Heart right ventricle (tissue), 16 donors: ENCODE measurements around the gene ATXN7L1. TPM values are rescaled to one million over a fixed set of nuclear protein-coding genes. Genes with fewer than 3 reads are reported as not detected.

ENCODE experiments used
- ATAC-seq, 8 donors: fragments of 200-7000 bp; cut with Tn5 transposase; one replicate each; pipeline ENCODE4 v1.9.1; 2020; ENCODE audit warnings: mild to moderate bottlenecking in 8 of 8, moderate library complexity in 8 of 8, moderate number of reproducible peaks in 1 of 8
- DNase-seq, 2 donors: peaks; one replicate each; pipeline ENCODE4 v3.0.0-alpha.2; 2020
- H3K27ac ChIP-seq, 10 donors: fragments of 200-600 bp; sonication (generic) in 2 of 10; one replicate each; pipeline versions ENCODE4 v1.5.0 to v1.8.0; 2020 to 2022; ENCODE audit warnings: mild to moderate bottlenecking in 3 of 10
- H3K27me3 ChIP-seq, 7 donors: fragments of 200-600 bp; one replicate each; pipeline ENCODE4 v1.8.0; 2021 to 2022; ENCODE audit warnings: mild to moderate bottlenecking in 2 of 7
- H3K36me3 ChIP-seq, 9 donors: fragments of 200-600 bp; sonication (generic) in 1 of 9; one replicate each; pipeline versions ENCODE4 v1.5.0 to v1.8.0; 2020 to 2022; ENCODE audit warnings: mild to moderate bottlenecking in 2 of 9
- H3K4me1 ChIP-seq, 9 donors: fragments of 200-600 bp; sonication (generic) in 1 of 9; one replicate each; pipeline versions ENCODE4 v1.5.0 to v1.8.0; 2020 to 2022; ENCODE audit warnings: mild to moderate bottlenecking in 4 of 9
- H3K4me3 ChIP-seq, 10 donors: fragments of 200-600 bp; sonication (generic) in 2 of 10; one replicate each; pipeline versions ENCODE4 v1.5.0 to v1.8.0; 2020 to 2022; ENCODE audit warnings: mild to moderate bottlenecking in 7 of 10, moderate library complexity in 2 of 10
- H3K9me3 ChIP-seq, 11 donors: fragments of 200-600 bp in 10 of 11; sonication (generic) in 2 of 11; one replicate each; pipeline versions ENCODE4 v1.5.0 to v1.8.0; 2013 to 2022; ENCODE audit warnings: mild to moderate bottlenecking in 2 of 11, control low read depth in 1 of 11, moderate library complexity in 1 of 11
- WGBS, 2 donors: extraction: QIAGEN DNeasy Blood & Tissue Kit; methylation state at CpG; one replicate each; pipeline ENCODE4 v1.1.7; 2013; ENCODE audit warnings: inconsistent platforms in 1 of 2; 5-methylcytosine and 5-hydroxymethylcytosine counted together
- intact Hi-C, 10 donors: fragments of 100-400 bp; cut with DNase I; formaldehyde crosslinking; loops; one replicate each; pipeline versions ENCODE4 v1.11.1 to v1.14.2; 2022
- polyA plus RNA-seq, 2 donors: library from polyadenylated mRNA; stranded (reverse); fragments of 200-250 nt; gene quantifications; one replicate each; pipeline ENCODE4 v1.2.3, GENCODE V29; 2013
- total RNA-seq, 10 donors: library from RNA; stranded (reverse); fragmentation: NEBNext Ultra II Directional in 3 of 10; extraction: Animal tissue kit (Norgen Biotek cat#: 25700) in 3 of 10; gene quantifications; one replicate each; pipeline versions ENCODE4 v1.2.1 to v1.2.4, GENCODE V29; 2021 to 2023
- TF ChIP-seq, protein P1 (sequence below), 9 donors: fragments of 200-600 bp; sonication (generic) in 2 of 9; IDR thresholded peaks; one replicate each; pipeline versions ENCODE4 v1.5.0 to v1.8.0; 2021 to 2022; ENCODE audit warnings: antibody characterized with exemption in 9 of 9, mild to moderate bottlenecking in 5 of 9, moderate library complexity in 1 of 9
- donor health status: Arrhythmogenic right ventricular cardiomyopathy.
- donor health status: ischemic (EF 13 %, LVEDD 7.1; RV severe dilation, severe dysfunction).
- donor health status: healthy with polysubstance abuse.
- donor health status: DM: no; HTN: yes; CAD: no.
- donor health status: DM: no; HTN: no; CAD: no.
- donor health status: ischemic (EF 25% LVEDD 6.9; RV normal size, moderate dysfunction).
- donor health status: ischemic (EF 25% LVEDD 5.7; RV mildly dilated, moderate dysfunction).
- donor health status: healthy.
- donor health status: DM: yes; HTN: yes; CAD: no.
- donor health status: Ischemic cardiomyopathy.
- donor health status: ischemic (EF 35%, LVEDD 5.7; RV mildly dilated, moderate dysfunction).
- donor health status: nonischemic (EF 11% LVEDD 7.7; RV severe dilation, severe dysfunction).
- donor health status: DM: yes; HTN: yes; CAD: no.
- donor health status: PGD.
- donor health status: ischemic (EF 29% LVEDD 5.4; RV normal size, mild dysfunction).
- donor health status: nonischemic (EF 23%, LVEDD 6.1; RV moderate dilation, normal function).

ATXN7L1 gene
- total and polyA plus RNA-seq, 12 donors = 1.7 to 7.2 (median 5.4) TPM

DNA sequence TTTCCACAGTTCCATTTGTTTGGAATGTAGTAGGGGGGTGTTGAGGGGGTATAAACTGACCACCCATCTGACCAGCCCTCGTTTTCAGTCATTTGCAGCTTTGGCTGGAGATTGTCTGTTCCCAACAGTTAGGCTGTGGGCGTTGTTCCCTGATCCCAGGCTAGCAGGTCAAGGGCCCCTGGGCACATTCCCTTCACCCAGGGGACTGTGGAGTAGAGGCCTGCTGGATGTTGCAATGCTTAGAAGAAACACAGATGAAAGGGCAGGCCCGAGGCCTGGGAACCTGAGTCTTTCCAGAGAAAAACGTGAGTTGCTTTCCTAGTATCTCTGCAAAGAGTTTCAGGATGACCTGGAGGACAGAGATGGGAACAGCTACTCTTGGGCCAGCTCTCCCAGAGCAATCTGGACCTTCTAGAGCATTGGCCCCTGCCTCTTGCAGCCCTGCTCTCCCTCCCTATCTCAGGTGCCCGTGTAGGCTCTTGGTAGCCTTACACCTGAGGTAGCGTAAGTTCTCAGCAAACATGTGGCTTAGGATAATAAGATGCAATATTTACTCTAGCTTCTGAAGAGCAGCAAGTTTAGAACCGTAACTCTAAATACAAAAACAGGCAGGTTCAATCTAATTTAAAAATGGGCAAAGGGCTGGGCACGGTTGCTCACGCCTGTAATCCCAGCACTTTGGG is 195.8 kb downstream of the ATXN7L1 start:
- intact Hi-C loops = no loop called here
- Histone ChIP-seq H3K4me3 (no peak overlapping the region), H3K4me1 (peaks cover 0 to 64% (median 37%) of the 10 kb centered on the region in 9 donors), H3K9me3 (no peaks in the 10 kb centered on the region), H3K36me3 (no peaks in the 10 kb centered on the region), H3K27ac (peak overlapping the region in 4 of 10 donors; percentile 37 to 87 (median 50)), H3K27me3 (no peaks in the 10 kb centered on the region)
- peak; percentile 26 to 37 for DNase-seq
- ATAC-seq = peak in 6 of 8 donors; percentile 7 to 62 (median 26)
- 80 to 84% methylated on average over 9 of the region's 9 CpGs for WGBS, 2 donors
- TF ChIP-seq, protein P1, sequence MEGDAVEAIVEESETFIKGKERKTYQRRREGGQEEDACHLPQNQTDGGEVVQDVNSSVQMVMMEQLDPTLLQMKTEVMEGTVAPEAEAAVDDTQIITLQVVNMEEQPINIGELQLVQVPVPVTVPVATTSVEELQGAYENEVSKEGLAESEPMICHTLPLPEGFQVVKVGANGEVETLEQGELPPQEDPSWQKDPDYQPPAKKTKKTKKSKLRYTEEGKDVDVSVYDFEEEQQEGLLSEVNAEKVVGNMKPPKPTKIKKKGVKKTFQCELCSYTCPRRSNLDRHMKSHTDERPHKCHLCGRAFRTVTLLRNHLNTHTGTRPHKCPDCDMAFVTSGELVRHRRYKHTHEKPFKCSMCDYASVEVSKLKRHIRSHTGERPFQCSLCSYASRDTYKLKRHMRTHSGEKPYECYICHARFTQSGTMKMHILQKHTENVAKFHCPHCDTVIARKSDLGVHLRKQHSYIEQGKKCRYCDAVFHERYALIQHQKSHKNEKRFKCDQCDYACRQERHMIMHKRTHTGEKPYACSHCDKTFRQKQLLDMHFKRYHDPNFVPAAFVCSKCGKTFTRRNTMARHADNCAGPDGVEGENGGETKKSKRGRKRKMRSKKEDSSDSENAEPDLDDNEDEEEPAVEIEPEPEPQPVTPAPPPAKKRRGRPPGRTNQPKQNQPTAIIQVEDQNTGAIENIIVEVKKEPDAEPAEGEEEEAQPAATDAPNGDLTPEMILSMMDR (IDR thresholded peaks at IDR 0.05) = no peak

DNA sequence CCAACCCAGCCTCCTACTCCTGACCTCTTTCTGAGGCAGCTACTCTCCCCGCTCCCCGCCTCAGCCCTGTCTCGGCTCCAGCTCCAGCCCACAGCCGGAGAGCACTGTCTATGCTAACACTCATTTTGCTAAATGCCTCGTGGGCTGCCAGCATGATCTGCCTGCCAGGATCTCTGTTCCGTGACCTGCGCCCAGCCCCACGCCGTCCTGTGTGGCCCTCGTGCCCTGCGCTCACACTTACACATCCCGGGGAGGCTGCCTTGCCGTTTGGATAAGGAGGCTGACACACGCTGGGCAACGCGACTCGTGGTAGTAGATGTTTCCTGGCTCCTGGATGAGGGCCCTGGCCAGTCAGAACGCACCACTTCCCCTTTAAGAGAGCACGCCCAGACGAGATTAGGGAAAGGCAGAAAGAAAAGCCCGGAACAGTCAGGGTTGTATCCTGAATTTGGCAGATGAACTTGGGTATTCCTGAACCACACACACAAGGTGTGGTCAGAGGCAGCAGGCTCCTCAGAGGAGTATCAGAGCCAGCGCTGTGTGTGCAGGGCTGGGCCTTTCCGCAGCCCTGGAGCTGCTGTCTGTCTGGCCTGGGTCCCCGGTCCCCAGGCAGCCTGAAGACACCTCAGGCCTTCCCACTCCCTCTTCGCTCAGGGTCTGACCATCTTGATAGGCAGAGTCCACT is 197.4 kb downstream of the ATXN7L1 start:
- WGBS, 2 donors = 35 to 48% methylated on average over 25 of the region's 25 CpGs
- Histone ChIP-seq H3K9me3 (no peaks in the 10 kb centered on the region), H3K4me1 (peaks cover 0 to 79% (median 42%) of the 10 kb centered on the region in 9 donors), H3K4me3 (peak overlapping the region in 9 of 10 donors; percentile 21 to 58 (median 41)), H3K27me3 (no peaks in the 10 kb centered on the region), H3K27ac (peak overlapping the region in 8 of 10 donors; percentile 18 to 87 (median 44)), H3K36me3 (no peaks in the 10 kb centered on the region)
- TF ChIP-seq, protein P1 (IDR thresholded peaks at IDR 0.05) = no peak
- ATAC-seq = peak; percentile 69 to 93 (median 86)
- intact Hi-C loops = loop anchor here in 2 of 10 donors (10.0 kb wide), 2 partner anchors 66 to 196 kb away; partner anchors contain the start of gene ATXN7L1 (in 1 of the 2)
- peak; percentile 56 to 65 for DNase-seq

DNA sequence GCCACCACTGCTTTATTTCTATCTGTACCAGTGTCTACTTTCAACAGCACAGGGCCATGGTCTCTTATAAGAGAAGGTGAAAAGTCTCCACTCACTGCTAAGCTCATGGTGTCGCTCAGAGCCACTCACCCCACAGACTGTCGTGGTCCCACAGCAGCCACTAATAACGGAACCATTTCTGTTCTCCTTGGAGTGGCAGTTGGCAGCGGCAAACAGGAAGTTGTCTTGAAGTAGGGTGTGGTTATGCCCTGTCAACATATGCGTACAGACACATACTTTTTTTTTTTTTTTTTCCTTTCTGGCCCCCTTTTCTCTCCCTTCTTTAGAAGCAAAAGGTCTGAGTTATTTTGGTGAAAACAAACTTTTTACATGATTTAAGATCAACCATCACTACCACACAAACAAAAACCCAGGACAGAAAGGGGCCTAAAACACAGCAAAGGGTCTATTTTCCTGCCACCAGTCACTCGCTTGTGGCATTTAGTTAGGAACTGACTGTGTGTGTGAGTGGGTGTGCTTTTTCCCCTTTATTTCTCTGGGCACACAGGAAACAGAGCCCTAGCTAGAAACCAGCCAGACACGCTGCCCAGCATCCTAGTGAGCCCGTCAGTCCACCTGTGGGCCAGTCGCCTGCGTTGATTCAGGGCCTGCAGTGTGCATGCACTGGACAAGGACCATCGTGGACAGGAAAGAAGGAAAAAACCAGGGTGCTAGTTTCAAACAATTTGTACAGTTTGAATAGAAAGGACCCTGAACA is 198.4 kb downstream of the ATXN7L1 start:
- Histone ChIP-seq H3K4me1 (peaks cover 0 to 87% (median 49%) of the 10 kb centered on the region in 9 donors), H3K9me3 (no peaks in the 10 kb centered on the region), H3K36me3 (no peaks in the 10 kb centered on the region), H3K27me3 (no peaks in the 10 kb centered on the region), H3K4me3 (peak overlapping the region in 8 of 10 donors; percentile 23 to 58 (median 42)), H3K27ac (peak overlapping the region in 5 of 10 donors; percentile 18 to 87 (median 27))
- WGBS, 2 donors = 75 to 86% methylated on average over 11 of the region's 11 CpGs
- ATAC-seq = peak in 3 of 8 donors; percentile 31 to 59 (median 32)
- TF ChIP-seq, protein P1 (IDR thresholded peaks at IDR 0.05) = no peak
- intact Hi-C loops = loop anchor here in 2 of 10 donors (10.0 kb wide), 2 partner anchors 67 to 197 kb away; partner anchors contain the start of gene ATXN7L1 (in 1 of the 2)
- DNase-seq = no peak

DNA sequence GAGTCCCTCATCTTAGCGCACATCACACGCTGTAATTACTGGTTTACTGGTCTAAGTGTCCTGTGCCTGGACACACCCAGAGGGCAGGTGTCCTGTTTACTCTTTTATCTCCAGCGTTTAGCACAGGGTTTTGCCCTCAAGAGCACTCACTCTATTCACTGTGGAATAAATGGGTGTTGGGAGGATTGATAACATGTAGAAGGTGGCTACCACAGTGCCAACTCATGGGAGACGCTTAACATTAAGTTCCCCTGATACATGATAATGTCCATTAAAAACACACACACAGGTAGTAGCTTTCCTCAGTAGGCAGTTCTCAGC is 199.0 kb downstream of the ATXN7L1 start:
- Histone ChIP-seq H3K4me3 (peak overlapping the region in 1 of 10 donors; percentile 58), H3K9me3 (no peaks in the 10 kb centered on the region), H3K4me1 (peaks cover 0 to 81% (median 49%) of the 10 kb centered on the region in 9 donors), H3K27ac (peak overlapping the region in 1 of 10 donors; percentile 87), H3K36me3 (no peaks in the 10 kb centered on the region), H3K27me3 (no peaks in the 10 kb centered on the region)
- WGBS, 2 donors = 84 to 90% methylated on average over 4 of the region's 4 CpGs
- DNase-seq = no peak
- TF ChIP-seq, protein P1 (IDR thresholded peaks at IDR 0.05) = no peak
- intact Hi-C loops = loop anchor here in 2 of 10 donors (10.0 kb wide), 2 partner anchors 67 to 197 kb away; partner anchors contain the start of gene ATXN7L1 (in 1 of the 2)
- ATAC-seq = no peak
